Right lobe of liver (tissue), 6 donors: Measurements from ENCODE around the gene SLC25A43. TPM values are rescaled to one million over a fixed set of nuclear protein-coding genes. Genes with fewer than 3 reads are reported as not detected.
"Not testable (repeated sequence)": the region's sequence is repeated elsewhere in the genome, so short reads cannot be mapped to it uniquely, and the experiment has no call there.

Source experiments
- ATAC-seq, 4 donors: fragments of 200-7000 bp; cut with Tn5 transposase; one replicate each; pipeline ENCODE4 v1.9.1; 2020; ENCODE audit warnings: mild to moderate bottlenecking in 4 of 4, moderate library complexity in 4 of 4
- DNase-seq, 3 donors: peaks; one replicate each; pipeline ENCODE4 v3.0.0-alpha.2; 2020
- H3K27ac ChIP-seq, 3 donors: fragments of 200-600 bp; one replicate each; pipeline ENCODE4 v1.8.0; 2022
- H3K27me3 ChIP-seq, 2 donors: fragments of 200-600 bp; one replicate each; pipeline ENCODE4 v1.8.0; 2022
- H3K36me3 ChIP-seq, 4 donors: fragments of 200-600 bp; sonication (generic) in 1 of 4; one replicate each; pipeline versions ENCODE4 v1.5.1 to v1.8.0; 2017 to 2022; ENCODE audit warnings: control low read depth in 1 of 4
- H3K4me1 ChIP-seq, 4 donors: fragments of 200-600 bp; sonication (generic) in 1 of 4; one replicate each; pipeline versions ENCODE4 v1.5.1 to v1.8.0; 2017 to 2022; ENCODE audit warnings: control low read depth in 1 of 4
- H3K4me3 ChIP-seq, 3 donors: fragments of 200-600 bp; one replicate each; pipeline ENCODE4 v1.8.0; 2022
- H3K9me3 ChIP-seq, 4 donors: fragments of 200-600 bp; sonication (generic) in 1 of 4; one replicate each; pipeline versions ENCODE4 v1.5.1 to v1.8.0; 2017 to 2022; ENCODE audit warnings: control low read depth in 1 of 4
- POLR2A ChIP-seq: fragments of 450-650 bp; IDR thresholded peaks from one replicate; pipeline ENCODE4 v1.6.1; 2017; ENCODE audit warnings: antibody characterized with exemption, mild to moderate bottlenecking
- WGBS: methylation state at CpG from one replicate; pipeline ENCODE4 v1.1.6; 2018; ENCODE audit warnings: low coverage, low lambda C conversion rate; ENCODE audit not compliant: insufficient coverage; ENCODE audit errors: missing lambda C conversion rate; 5-methylcytosine and 5-hydroxymethylcytosine counted together
- intact Hi-C, 2 donors: fragments of 100-400 bp; cut with DNase I; formaldehyde crosslinking; loops; one replicate each; pipeline versions ENCODE4 v1.11.2 to v1.14.1; 2022
- long read RNA-seq: library from polyadenylated mRNA; unstranded; transcript quantifications from one replicate; pipeline ENCODE4 v2.0.0, GENCODE V29; 2019
- total RNA-seq, 6 experiments: library from RNA; depleted of rRNA in 2 of 6; stranded (reverse); fragments of >200 nt in 2 of 6; fragmentation: NEBNext Ultra II Directional in 3 of 6; extraction: Animal tissue kit (Norgen Biotek cat#: 25700) in 3 of 6; gene quantifications; one replicate each; pipeline versions ENCODE4 v1.1.0 to v1.2.4, GENCODE V29; 2016 to 2023
- TF ChIP-seq, protein P1 (sequence below), 4 donors: fragments of 200-600 bp in 3 of 4; fragments of 450-650 bp in 1 of 4; IDR thresholded peaks; one replicate each; pipeline versions ENCODE4 v1.5.1 to v1.8.0; 2016 to 2022; ENCODE audit warnings: antibody characterized with exemption in 4 of 4, mild to moderate bottlenecking in 2 of 4
- donor health status: DM: no; HTN: yes; CAD: no.
- donor health status: DM: no; HTN: no; CAD: no.
- donor health status: DM: no; HTN: no; CAD: no.
- donor health status: DM: no; HTN: yes; CAD: no.
- donor health status: DM: no; HTN: yes; CAD: no.

SLC25A43 gene
- total RNA-seq, result 10 to 100 TPM in 2 of 6 experiments, 1 to 10 TPM in 4; 6.4 to 21.5 (median 7.5) TPM
- long read RNA-seq, partial matches to known transcripts, result 0 of 1 reads
- long read RNA-seq, other reads (novel, unspliced or antisense), result 0 of 1 reads

DNA sequence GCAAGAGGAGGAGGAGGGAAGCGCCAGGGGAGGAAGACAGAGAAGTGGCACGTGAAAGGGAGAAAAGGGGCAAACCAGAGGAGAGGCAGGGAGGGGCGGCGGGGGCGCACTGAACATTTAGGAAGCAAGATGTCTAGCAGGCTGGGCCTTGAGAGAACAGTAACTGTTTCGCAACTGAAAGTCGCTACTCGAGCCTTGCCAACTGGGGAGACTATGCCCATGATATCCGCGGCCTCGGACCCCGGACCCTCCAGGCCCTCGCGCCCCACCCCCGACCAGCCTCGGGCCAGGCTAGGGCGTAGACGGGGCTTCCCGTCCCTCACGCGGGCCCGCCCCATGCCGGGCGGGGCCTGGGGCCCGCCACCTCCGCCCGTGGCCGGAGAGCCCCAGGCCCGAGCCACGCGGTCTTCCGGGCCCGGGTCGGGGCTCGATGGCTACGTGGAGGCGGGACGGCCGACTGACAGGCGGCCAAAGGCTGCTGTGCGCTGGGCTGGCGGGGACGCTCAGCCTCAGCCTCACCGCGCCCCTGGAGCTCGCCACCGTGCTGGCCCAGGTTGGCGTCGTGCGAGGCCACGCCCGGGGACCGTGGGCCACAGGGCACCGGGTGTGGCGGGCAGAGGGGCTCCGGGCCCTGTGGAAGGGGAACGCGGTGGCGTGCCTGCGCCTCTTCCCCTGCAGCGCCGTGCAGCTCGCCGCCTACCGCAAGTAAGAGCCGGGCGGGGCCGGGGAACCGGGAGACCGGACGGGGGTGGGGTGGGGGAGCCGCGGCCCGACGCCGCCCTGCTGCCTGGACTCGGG lies at the start of gene SLC25A43:
SLC25A43 (plus strand) TSS at position 363 of the 798 bp plus-strand sequence; CDS start at position 431, 68 bp downstream.
- TF ChIP-seq, protein P1, sequence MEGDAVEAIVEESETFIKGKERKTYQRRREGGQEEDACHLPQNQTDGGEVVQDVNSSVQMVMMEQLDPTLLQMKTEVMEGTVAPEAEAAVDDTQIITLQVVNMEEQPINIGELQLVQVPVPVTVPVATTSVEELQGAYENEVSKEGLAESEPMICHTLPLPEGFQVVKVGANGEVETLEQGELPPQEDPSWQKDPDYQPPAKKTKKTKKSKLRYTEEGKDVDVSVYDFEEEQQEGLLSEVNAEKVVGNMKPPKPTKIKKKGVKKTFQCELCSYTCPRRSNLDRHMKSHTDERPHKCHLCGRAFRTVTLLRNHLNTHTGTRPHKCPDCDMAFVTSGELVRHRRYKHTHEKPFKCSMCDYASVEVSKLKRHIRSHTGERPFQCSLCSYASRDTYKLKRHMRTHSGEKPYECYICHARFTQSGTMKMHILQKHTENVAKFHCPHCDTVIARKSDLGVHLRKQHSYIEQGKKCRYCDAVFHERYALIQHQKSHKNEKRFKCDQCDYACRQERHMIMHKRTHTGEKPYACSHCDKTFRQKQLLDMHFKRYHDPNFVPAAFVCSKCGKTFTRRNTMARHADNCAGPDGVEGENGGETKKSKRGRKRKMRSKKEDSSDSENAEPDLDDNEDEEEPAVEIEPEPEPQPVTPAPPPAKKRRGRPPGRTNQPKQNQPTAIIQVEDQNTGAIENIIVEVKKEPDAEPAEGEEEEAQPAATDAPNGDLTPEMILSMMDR (IDR thresholded peaks at IDR 0.05), result no peak
- peak; percentile 61 for TF ChIP-seq POLR2A
- H3K27me3 ChIP-seq, result no peaks in the 10 kb centered on the region
- no peaks in the 10 kb centered on the region for H3K36me3 ChIP-seq
- H3K4me3 ChIP-seq, result peak within 1 kb of the TSS; percentile 54 to 63 (median 61)
- 19% methylated on average over 5 of the region's 77 CpGs for WGBS
- H3K27ac ChIP-seq, result peak within 1 kb of the TSS; percentile 27 to 57 (median 31)
- ATAC-seq (peak; percentile 89 to 95 (median 92)), DNase-seq (peak; percentile 44 to 61 (median 59))
- intact Hi-C loops, result no loop called here
- H3K9me3 ChIP-seq, result no peaks in the 10 kb centered on the region
- peaks cover 0 to 4% (median 0%) of the 10 kb centered on the region in 4 donors for H3K4me1 ChIP-seq

DNA sequence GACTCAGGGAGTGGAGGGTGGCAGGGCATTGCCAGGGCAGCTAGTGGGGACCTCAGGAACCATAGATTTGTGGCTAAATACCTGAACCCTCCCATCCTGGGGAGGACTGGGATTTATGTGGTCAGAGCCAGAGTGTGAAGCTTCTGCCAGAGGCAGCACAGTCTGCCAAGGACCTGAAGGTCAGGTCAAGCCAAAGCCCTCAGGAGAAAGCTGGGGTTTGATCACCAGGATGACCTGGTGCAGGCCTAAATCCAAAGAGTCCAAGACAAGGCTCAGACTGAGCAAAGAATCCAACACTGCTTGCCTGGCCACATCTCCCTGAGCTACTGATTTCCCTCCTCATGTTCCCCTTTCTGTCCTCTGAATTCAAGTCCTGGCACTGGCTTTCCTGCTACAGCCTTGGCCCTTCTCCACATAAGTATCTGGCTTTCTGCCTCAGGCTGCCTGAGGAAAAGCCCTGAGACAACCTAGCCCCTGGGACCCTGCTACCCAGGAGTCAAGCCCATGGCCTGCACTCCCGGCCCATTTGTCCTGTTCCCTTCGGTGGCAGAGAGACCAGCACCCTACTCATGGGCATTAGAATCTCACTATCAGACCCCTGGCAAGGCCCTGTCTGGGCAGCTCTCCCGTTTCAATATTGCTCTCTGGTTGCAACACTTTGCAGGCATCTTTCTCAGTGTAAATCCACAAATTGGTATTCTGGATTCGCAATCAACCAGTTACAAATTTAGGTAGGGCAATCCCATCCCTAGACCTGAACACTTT lies 39.3 kb upstream of the SLC25A43 start:
- peak; percentile 79 to 92 (median 82) for ATAC-seq
- H3K4me1 ChIP-seq, result peaks cover 0 to 6% (median 0%) of the 10 kb centered on the region in 4 donors
- no peaks in the 10 kb centered on the region for H3K9me3 ChIP-seq
- DNase-seq, result peak in 2 of 3 donors; percentile 51 to 61
- H3K27ac ChIP-seq, result no peak overlapping the region
- WGBS, result no CpG with 5 or more reads among the region's 4 CpGs
- H3K36me3 ChIP-seq, result no peaks in the 10 kb centered on the region
- H3K27me3 ChIP-seq, result no peaks in the 10 kb centered on the region
- intact Hi-C loops, result no loop called here
- TF ChIP-seq POLR2A, result no peak
- TF ChIP-seq, protein P1 (IDR thresholded peaks at IDR 0.05), result no peak
- H3K4me3 ChIP-seq, result no peak overlapping the region

DNA sequence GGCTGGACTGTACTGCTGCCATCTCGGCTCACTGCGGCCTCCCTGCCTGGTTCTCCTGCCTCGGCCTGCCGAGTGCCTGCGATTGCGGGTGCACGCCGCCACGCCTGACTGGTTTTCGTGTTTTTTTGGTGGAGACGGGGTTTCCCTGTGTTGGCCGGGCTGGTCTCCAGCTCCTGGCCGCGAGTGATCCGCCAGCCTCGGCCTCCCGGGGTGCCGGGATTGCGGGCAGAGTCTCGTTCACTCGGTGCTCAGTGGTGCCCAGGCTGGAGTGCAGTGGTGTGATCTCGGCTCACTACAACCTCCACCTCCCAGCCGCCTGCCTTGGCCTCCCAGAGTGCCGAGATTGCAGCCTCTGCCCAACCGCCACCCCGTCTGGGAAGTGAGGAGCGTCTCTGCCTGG lies 37.7 kb upstream of the SLC25A43 start:
- H3K27me3 ChIP-seq, H3K36me3 ChIP-seq, H3K27ac ChIP-seq, ATAC-seq, DNase-seq, H3K9me3 ChIP-seq, H3K4me1 ChIP-seq, H3K4me3 ChIP-seq, intact Hi-C loops: not testable (repeated sequence)
- WGBS, result no CpG with 5 or more reads among the region's 27 CpGs

DNA sequence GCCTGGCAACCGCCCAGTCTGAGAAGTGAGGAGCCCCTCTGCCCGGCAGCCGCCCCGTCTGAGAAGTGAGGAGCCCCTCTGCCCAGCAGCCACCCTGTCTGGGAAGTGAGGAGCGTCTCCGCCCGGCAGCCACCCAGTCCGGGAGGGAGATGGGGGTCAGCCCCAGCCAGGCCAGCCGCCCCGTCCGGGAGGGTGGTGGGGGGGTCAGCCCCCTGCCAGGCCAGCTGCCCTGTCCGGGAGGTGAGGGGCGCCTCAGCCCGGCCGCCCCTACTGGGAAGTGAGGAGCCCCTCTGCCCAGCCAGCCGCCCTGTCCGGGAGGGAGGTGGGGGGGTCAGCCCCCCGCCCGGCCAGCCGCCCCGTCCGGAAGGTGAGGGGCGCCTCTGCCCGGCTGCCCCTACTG lies 37.1 kb upstream of the SLC25A43 start:
- H3K9me3 ChIP-seq, DNase-seq, intact Hi-C loops, ATAC-seq, H3K27me3 ChIP-seq, H3K36me3 ChIP-seq, H3K4me1 ChIP-seq, H3K27ac ChIP-seq, H3K4me3 ChIP-seq: not testable (repeated sequence)
- no CpG with 5 or more reads among the region's 24 CpGs for WGBS

DNA sequence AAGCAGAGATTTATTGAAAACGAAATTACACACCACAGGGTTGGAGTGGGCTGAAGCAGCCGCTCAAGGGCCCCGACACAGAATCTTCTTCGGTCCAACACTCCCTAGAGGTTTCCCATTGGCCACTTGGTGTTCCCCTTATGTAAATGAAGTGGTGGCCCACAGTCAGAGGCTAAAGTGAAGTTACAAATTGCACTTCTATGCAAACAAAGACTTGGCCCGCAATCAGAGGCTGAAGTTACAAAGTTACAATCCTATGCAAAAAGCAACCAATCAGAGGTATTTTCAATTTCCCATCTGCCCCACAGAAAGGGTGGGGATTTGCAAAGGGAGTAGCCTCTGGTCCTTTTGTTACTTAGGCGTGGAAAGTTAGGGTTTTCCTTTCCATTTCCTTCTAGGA lies 35.7 kb upstream of the SLC25A43 start:
- 45% methylated on average over 6 of the region's 6 CpGs for whole genome bisulfite sequencing
- no peaks in the 10 kb centered on the region for H3K27me3 ChIP-seq
- H3K4me3 ChIP-seq, result no peak overlapping the region
- DNase-seq, result peak in 1 of 3 donors; percentile 40
- no peaks in the 10 kb centered on the region for H3K36me3 ChIP-seq
- no peak overlapping the region for H3K27ac ChIP-seq
- H3K4me1 ChIP-seq, result peaks cover 0 to 6% (median 0%) of the 10 kb centered on the region in 4 donors
- intact Hi-C loops, result no loop called here
- no peak for TF ChIP-seq POLR2A
- TF ChIP-seq, protein P1 (IDR thresholded peaks at IDR 0.05), result no peak
- ATAC-seq, result peak; percentile 32 to 74 (median 50)
- no peaks in the 10 kb centered on the region for H3K9me3 ChIP-seq

DNA sequence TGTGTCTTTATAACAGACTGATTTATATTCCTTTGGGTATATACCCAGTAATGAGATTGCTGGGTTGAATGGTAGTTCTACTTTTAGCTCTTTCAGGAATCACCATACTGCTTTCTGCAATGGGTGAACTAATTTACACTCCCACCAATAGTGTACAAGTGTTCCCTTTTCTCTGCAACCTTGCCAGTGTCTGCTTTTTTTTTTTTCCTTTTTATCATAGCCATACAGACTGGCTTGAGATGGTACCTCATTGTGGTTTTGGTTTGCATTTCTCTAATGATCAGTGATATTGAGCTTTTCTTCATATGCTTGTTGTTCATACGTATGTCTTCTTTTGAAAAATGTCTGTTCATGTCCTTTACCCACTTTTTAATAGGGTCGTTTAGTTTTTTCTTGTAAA lies 27.3 kb upstream of the SLC25A43 start:
- H3K27ac ChIP-seq, H3K27me3 ChIP-seq, H3K36me3 ChIP-seq, DNase-seq, H3K9me3 ChIP-seq, H3K4me1 ChIP-seq, intact Hi-C loops, ATAC-seq, H3K4me3 ChIP-seq: not testable (repeated sequence)
- 46% methylated on average over 2 of the region's 2 CpGs for WGBS
